Stimulated activated CD8-positive, alpha-beta memory T cell treated with anti-CD3 and anti-CD28 coated beads, Interleukin-15, amount 100 ng/mL, for 48 hours (primary cell): ENCODE measurements around the gene SLC16A10.
"Not testable (repeated sequence)": the region's sequence is repeated elsewhere in the genome, so short reads cannot be mapped to it uniquely, and the experiment has no call there.

Experiments used
- DNase-seq, 2 donors: peaks; one replicate each; pipeline ENCODE4 v3.0.0-alpha.2; 2020; ENCODE audit warnings: low read depth in 2 of 2

SLC16A10 gene

GRCh38 chr6:111086685-111087084 lies 618 bp upstream of the SLC16A10 start:
- no peak for DNase-seq

GRCh38 chr6:111087871-111088667 lies 766 bp downstream of the SLC16A10 start:
- peak; percentile 49 to 50 for DNase-seq

- DNase-seq, result no peak
Measured at GRCh38 chr6:111088668-111089003, 1.3 kb downstream of the SLC16A10 start.

GRCh38 chr6:111090766-111091165 lies 3.5 kb downstream of the SLC16A10 start:
- no peak for DNase-seq

- DNase-seq, result no peak
Measured at GRCh38 chr6:111091987-111092386, 4.7 kb downstream of the SLC16A10 start.

- not testable (repeated sequence) for DNase-seq
Measured at GRCh38 chr6:111095488-111095887, 8.2 kb downstream of the SLC16A10 start.

GRCh38 chr6:111096246-111096645 lies 8.9 kb downstream of the SLC16A10 start:
- peak in 1 of 2 donors; percentile 2 for DNase-seq

- no peak for DNase-seq
Measured at GRCh38 chr6:111098597-111098996, 11.3 kb downstream of the SLC16A10 start.

GRCh38 chr6:111101987-111102386 lies 14.7 kb downstream of the SLC16A10 start:
- DNase-seq, result no peak

- no peak for DNase-seq
Measured at GRCh38 chr6:111105578-111105977, 18.3 kb downstream of the SLC16A10 start.

- no peak for DNase-seq
Measured at GRCh38 chr6:111107589-111107988, 20.3 kb downstream of the SLC16A10 start.

- DNase-seq, result no peak
Measured at GRCh38 chr6:111110036-111110435, 22.7 kb downstream of the SLC16A10 start.

GRCh38 chr6:111113336-111114086 lies 26.2 kb downstream of the SLC16A10 start:
- DNase-seq, result peak; percentile 0 to 16

GRCh38 chr6:111114087-111114443 lies 26.8 kb downstream of the SLC16A10 start:
- DNase-seq, result no peak

GRCh38 chr6:111114482-111114881 lies 27.2 kb downstream of the SLC16A10 start:
- no peak for DNase-seq

- DNase-seq, result no peak
Measured at GRCh38 chr6:111118826-111119225, 31.5 kb downstream of the SLC16A10 start.

GRCh38 chr6:111119571-111120329 lies 32.4 kb downstream of the SLC16A10 start:
- no peak for DNase-seq

GRCh38 chr6:111121789-111122350 lies 34.6 kb downstream of the SLC16A10 start:
- DNase-seq, result no peak

- DNase-seq, result peak in 1 of 2 donors; percentile 3
Measured at GRCh38 chr6:111122458-111123286, 35.4 kb downstream of the SLC16A10 start.

- DNase-seq, result no peak
Measured at GRCh38 chr6:111124406-111124805, 37.1 kb downstream of the SLC16A10 start.

GRCh38 chr6:111129013-111129412 lies 41.7 kb downstream of the SLC16A10 start:
- no peak for DNase-seq
